K562 (cell line): ENCODE data around the gene SRBD1. TPM values are rescaled to one million over a fixed set of nuclear protein-coding genes. Genes with fewer than 3 reads are reported as not detected.

Source experiments
- ATF6 ChIP-seq: sonication (generic); formaldehyde crosslinking; IDR thresholded peaks from 2 replicates; pipeline ENCODE4 v1.4.0; 2020; ENCODE audit warnings: mild to moderate bottlenecking, missing genetic modification reagents
- CXXC5 ChIP-seq: fragments of 250-450 bp; sonication (Bioruptor Pico); IDR thresholded peaks from 2 replicates; pipeline ENCODE4 v1.8.0; 2022; ENCODE audit warnings: inconsistent platforms, mild to moderate bottlenecking, moderate library complexity
- ELF2 ChIP-seq: fragments of 250-450 bp; sonication (Bioruptor Pico); IDR thresholded peaks from 2 replicates; pipeline ENCODE4 v1.5.0; 2021; ENCODE audit warnings: mild to moderate bottlenecking
- HIVEP1 ChIP-seq: fragments of 250-450 bp; sonication (Bioruptor Pico); IDR thresholded peaks from 2 replicates; pipeline ENCODE4 v1.4.0; 2020; ENCODE audit warnings: mild to moderate bottlenecking
- MCM5 ChIP-seq: fragments of 450-650 bp; IDR thresholded peaks from 2 replicates; pipeline ENCODE4 v1.6.1; 2016; ENCODE audit warnings: low read depth
- MITF ChIP-seq: IDR thresholded peaks from 2 replicates; pipeline ENCODE4 v1.6.1; 2014; ENCODE audit warnings: antibody characterized with exemption
- NELFE ChIP-seq: IDR thresholded peaks from 2 replicates; pipeline ENCODE4 v1.6.1; 2011; ENCODE audit warnings: mild to moderate bottlenecking; ENCODE audit not compliant: insufficient read depth, insufficient read length
- SREBF1 ChIP-seq: fragments of 150-350 bp; IDR thresholded peaks from 2 replicates; pipeline ENCODE4 v1.6.1; 2014; ENCODE audit warnings: antibody characterized with exemption, low read depth, low read length, borderline replicate concordance
- VEZF1 ChIP-seq: fragments of 200-800 bp; sonication (Bioruptor generic); IDR thresholded peaks from 2 replicates; pipeline ENCODE4 v1.6.1; 2017; ENCODE audit warnings: missing genetic modification characterization, missing compliant biosample characterization
- ZFX ChIP-seq: sonication (generic); formaldehyde crosslinking; IDR thresholded peaks from 2 replicates; pipeline ENCODE4 v1.8.0; 2022; ENCODE audit warnings: mild to moderate bottlenecking, missing genetic modification reagents, moderate library complexity
- ZNF143 ChIP-seq: sonication (generic); formaldehyde crosslinking; IDR thresholded peaks from 2 replicates; pipeline ENCODE4 v1.9.0; 2022; ENCODE audit warnings: mild to moderate bottlenecking, missing genetic modification reagents
- ZNF644 ChIP-seq: fragments of 200-800 bp; sonication (Bioruptor generic); IDR thresholded peaks from 2 replicates; pipeline ENCODE4 v1.6.1; 2016; ENCODE audit warnings: low read depth, missing genetic modification characterization, missing compliant biosample characterization
- ZNF695 ChIP-seq: fragments of 450-650 bp; formaldehyde crosslinking; IDR thresholded peaks from 2 replicates; pipeline ENCODE4 v1.4.0; 2020; ENCODE audit warnings: mild to moderate bottlenecking, moderate library complexity
- ZNF696 ChIP-seq: fragments of 250-450 bp; sonication (Bioruptor Pico); conservative IDR thresholded peaks from 2 replicates; pipeline ENCODE4 v1.4.0; 2020; ENCODE audit warnings: mild to moderate bottlenecking, moderate library complexity
- ZZZ3 ChIP-seq: fragments of 450-650 bp; IDR thresholded peaks from 2 replicates; pipeline ENCODE4 v1.6.1; 2016; ENCODE audit warnings: antibody characterized with exemption, mild to moderate bottlenecking, moderate library complexity
- polyA plus RNA-seq, 8 experiments: library from polyadenylated mRNA; depleted of rRNA in 4 of 8; stranded (reverse) in 5 of 8; unstranded in 3 of 8; fragments of >200 nt; fragmentation: Nextera tagmentation in 2 of 8; fragmentation: Illumina TruSeq in 1 of 8; extraction: Ambion mirVana in 2 of 8; extraction: Trizol in 1 of 8; gene quantifications; 2 replicates each; pipeline versions ENCODE4 v1.2.1 to v1.2.3, GENCODE V29; 2011 to 2014; ENCODE audit warnings: inconsistent platforms in 1 of 8, missing spikeins in 1 of 8
- total RNA-seq, 7 experiments: library from RNA; depleted of rRNA in 6 of 7; stranded (reverse); fragments of >200 nt in 6 of 7; fragmentation: Illumina TruSeq in 2 of 7; extraction: Trizol in 2 of 7; gene quantifications; 2 replicates each; pipeline versions ENCODE4 v1.2.1 to v1.2.3, GENCODE V29; 2011 to 2021; ENCODE audit warnings: low replicate concordance in 1 of 7

The SRBD1 gene
- total and polyA plus RNA-seq, 9 of the 15 experiments (the other 6 are each of a cell fraction or from before 2014, with no cell fraction given) = 6.9 to 23.2 (median 14.7) TPM

- TF ChIP-seq ATF6 = no peak
- no peak for TF ChIP-seq ZNF143
- TF ChIP-seq ZNF695 (CRISPR knock-in tag) = no peak
- no peak for TF ChIP-seq MCM5
- peak; percentile 31; the same call in 1 of the 2 replicates for TF ChIP-seq ZNF644 (tag)
- TF ChIP-seq SREBF1 = no peak
- no peak for TF ChIP-seq ZNF696 (CRISPR knock-in tag)
- TF ChIP-seq ZZZ3 = no peak
- TF ChIP-seq ELF2 (CRISPR knock-in tag) = no peak
- TF ChIP-seq NELFE = no peak
- TF ChIP-seq CXXC5 (CRISPR knock-in tag) = peak; percentile 22; the same call in 1 of the 2 replicates
- TF ChIP-seq VEZF1 = no peak
- TF ChIP-seq ZFX = no peak
- TF ChIP-seq MITF = no peak
- no peak for TF ChIP-seq HIVEP1 (CRISPR knock-in tag)
Measured at GRCh38 chr2:45567974-45568789, 42.9 kb downstream of the SRBD1 start (continued).
